ENCODE measurements around the gene MAN2B2. TPM values are rescaled to one million over a fixed set of nuclear protein-coding genes. Genes with fewer than 3 reads are reported as not detected.

MAN2B2 gene
- total RNA-seq, 4 donors from 2014 or later: 21.2 to 33.3 (median 27.2) TPM

GRCh38 chr4:6573986-6574746 is 823 bp upstream of the MAN2B2 start:
- TF ChIP-seq, protein P1, sequence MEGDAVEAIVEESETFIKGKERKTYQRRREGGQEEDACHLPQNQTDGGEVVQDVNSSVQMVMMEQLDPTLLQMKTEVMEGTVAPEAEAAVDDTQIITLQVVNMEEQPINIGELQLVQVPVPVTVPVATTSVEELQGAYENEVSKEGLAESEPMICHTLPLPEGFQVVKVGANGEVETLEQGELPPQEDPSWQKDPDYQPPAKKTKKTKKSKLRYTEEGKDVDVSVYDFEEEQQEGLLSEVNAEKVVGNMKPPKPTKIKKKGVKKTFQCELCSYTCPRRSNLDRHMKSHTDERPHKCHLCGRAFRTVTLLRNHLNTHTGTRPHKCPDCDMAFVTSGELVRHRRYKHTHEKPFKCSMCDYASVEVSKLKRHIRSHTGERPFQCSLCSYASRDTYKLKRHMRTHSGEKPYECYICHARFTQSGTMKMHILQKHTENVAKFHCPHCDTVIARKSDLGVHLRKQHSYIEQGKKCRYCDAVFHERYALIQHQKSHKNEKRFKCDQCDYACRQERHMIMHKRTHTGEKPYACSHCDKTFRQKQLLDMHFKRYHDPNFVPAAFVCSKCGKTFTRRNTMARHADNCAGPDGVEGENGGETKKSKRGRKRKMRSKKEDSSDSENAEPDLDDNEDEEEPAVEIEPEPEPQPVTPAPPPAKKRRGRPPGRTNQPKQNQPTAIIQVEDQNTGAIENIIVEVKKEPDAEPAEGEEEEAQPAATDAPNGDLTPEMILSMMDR (IDR thresholded peaks at IDR 0.05): no peak
- ATAC-seq (ENCODE audit: low FRiP score): no peak

DNA sequence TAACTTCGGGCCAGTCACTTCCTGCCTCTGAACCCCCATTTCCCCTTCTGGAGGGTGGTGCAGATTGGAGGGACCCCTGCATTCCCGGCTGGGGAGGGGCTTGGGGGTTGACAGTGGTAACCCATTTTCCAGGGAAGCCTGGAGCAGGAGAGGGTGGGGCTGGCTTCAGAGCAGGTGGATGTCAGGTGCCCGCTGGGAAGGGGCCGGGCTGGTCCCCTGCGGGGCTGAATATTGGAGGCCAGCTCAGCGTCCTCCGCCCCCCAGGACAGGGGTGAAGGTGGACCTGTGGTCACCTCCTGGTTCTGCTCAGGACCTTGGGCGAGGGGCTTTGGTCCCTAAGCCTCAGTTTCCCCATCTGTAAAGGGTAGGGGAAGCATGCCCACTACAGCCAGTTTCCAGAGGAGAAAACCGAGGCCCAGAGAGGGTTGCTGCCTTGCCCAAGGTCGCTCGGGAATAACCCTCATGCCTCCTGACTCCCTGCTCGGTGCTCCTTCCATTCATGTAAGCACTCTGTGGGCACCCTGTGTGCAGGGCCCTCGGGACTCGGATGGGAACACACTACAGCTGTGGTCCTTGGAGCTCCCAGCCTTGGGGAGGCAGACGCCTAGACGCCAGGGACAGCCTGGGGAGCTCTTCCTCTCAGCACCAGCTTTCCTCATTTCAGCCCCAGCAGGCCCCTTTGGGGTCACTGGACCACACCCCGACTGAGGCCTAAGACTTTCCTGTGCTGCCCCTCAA is 683 bp downstream of the MAN2B2 start:
- no peak for ATAC-seq (ENCODE audit: low FRiP score)
- TF ChIP-seq, protein P1 (IDR thresholded peaks at IDR 0.05): no peak
- DNase-seq (ENCODE audit: low spot score): no peak

More at GRCh38 chr4:6573986-6574746, 823 bp upstream of the MAN2B2 start:
- DNase-seq (ENCODE audit: low spot score): no peak

DNA sequence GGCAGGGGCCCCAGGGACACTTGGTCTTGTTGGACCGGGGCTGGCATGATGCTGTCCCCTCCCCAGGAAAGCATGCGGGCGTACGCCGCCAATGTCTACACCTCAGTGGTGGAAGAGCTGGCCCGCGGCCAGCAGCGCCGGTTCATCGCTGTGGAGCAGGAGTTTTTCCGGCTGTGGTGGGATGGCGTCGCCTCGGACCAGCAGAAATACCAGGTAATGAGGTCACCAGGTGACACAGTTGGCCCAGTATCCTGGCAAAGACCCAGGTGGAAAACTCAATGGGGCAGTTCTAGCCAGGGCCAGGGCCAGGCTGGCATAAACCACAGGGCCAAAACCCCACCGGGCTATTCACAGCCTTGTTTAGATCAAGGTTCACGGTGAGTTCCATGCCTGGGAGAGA is 1.5 kb downstream of the MAN2B2 start:
- TF ChIP-seq, protein P1 (IDR thresholded peaks at IDR 0.05): no peak
- DNase-seq (ENCODE audit: low spot score) (no peak), ATAC-seq (ENCODE audit: low FRiP score) (no peak)

DNA sequence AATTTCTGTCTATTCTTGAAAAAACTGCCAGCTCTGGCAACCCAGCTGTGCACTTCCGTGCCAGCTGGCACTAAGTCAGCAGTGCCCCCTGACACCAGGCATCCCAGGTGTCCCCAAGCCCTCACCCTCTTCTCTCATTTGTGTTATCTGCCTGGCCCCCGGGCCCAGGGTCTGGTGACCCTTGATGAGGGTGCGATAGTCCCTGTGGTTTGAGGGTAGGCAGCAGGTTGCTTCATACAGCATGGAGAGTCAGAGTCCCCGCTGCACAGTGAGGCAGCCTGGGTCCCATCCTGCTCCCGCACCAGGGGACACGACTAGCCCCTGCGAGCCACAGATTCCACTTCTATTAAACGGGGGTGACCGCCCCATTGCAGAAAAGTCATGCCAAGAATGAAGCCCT is 1.9 kb downstream of the MAN2B2 start:
- TF ChIP-seq, protein P1 (IDR thresholded peaks at IDR 0.05): no peak
- ATAC-seq (ENCODE audit: low FRiP score): no peak
- no peak for DNase-seq (ENCODE audit: low spot score)

GRCh38 chr4:6577409-6577808 is 2.4 kb downstream of the MAN2B2 start:
- TF ChIP-seq, protein P1 (IDR thresholded peaks at IDR 0.05): no peak
- DNase-seq (ENCODE audit: low spot score) (no peak), ATAC-seq (ENCODE audit: low FRiP score) (no peak)

GRCh38 chr4:6578221-6578620 is 3.2 kb downstream of the MAN2B2 start:
- TF ChIP-seq, protein P1 (IDR thresholded peaks at IDR 0.05): no peak
- ATAC-seq (ENCODE audit: low FRiP score): no peak
- DNase-seq (ENCODE audit: low spot score): no peak
